Activated CD4-positive, alpha-beta T cell treated with anti-CD3 and anti-CD28 coated beads, Interleukin-2, amount 10 ng/mL, durations not matched to agents 24 days and 14 days (primary cell): ENCODE data around the gene RPS6KA2. TPM values are rescaled to one million over a fixed set of nuclear protein-coding genes. Genes with fewer than 3 reads are reported as not detected.

Source experiments
- DNase-seq: peaks from one replicate; pipeline ENCODE4 v3.0.0; 2022
- H3K27ac Mint-ChIP-seq: one replicate; pipeline ENCODE4 v1.8.0; 2022; ENCODE audit warnings: mild to moderate bottlenecking, mixed read lengths
- H3K27me3 Mint-ChIP-seq: one replicate; pipeline ENCODE4 v1.8.0; 2022; ENCODE audit warnings: mixed read lengths
- H3K36me3 Mint-ChIP-seq: one replicate; pipeline ENCODE4 v1.8.0; 2022; ENCODE audit warnings: low read depth, mild to moderate bottlenecking, mixed read lengths
- H3K4me1 Mint-ChIP-seq: one replicate; pipeline ENCODE4 v1.8.0; 2021; ENCODE audit warnings: mixed read lengths
- H3K4me3 Mint-ChIP-seq: one replicate; pipeline ENCODE4 v1.8.0; 2022; ENCODE audit warnings: mild to moderate bottlenecking, moderate library complexity, mixed read lengths
- H3K9me3 Mint-ChIP-seq: one replicate; pipeline ENCODE4 v1.8.0; 2021; ENCODE audit warnings: mixed read lengths
- intact Hi-C: fragments of 100-400 bp; cut with micrococcal nuclease; formaldehyde crosslinking; loops from one replicate; pipeline ENCODE4 v1.15.1; 2023
- total RNA-seq: library from RNA; stranded (reverse); gene quantifications from 2 replicates; pipeline ENCODE4 v1.2.3, GENCODE V29; 2022

Gene RPS6KA2
- total RNA-seq, 1 donor from 2014 or later: 2.8 TPM

DNA sequence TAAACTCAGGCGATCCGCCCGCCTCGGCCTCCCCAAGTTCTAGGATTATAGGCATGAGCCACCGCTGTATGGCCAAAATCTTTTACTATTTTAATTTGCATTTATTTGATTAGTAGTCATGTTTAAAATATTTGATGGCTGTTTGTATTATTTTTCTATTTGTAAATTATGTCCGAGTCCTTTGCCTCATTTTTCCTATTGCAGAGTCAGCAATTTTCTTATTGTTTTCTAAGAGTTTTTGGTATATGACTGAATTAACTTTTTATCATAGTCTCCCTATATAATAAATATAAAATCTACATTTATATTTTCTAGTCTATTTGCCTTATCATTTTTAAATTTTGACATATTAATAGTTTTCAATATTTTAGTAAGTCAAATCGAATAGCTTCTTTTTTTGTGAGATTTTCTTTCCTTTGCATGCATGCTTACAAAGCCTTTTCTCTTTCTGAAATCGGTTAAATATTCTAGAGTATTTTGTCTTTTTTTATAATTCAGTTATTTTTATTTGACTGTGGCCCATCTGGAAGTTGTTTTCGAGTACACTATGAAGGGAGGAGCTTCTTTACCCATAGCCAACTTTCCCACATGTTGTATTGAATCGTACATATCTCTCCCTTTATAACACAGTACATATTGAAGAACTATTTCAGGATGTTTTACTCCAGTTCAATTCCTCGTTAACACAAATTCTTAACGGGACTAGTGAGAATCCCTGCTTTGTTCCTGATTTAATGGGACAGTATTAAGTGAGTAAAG, 34.5 kb upstream of the RPS6KA2 start:
- Mint-ChIP-seq H3K9me3 (no peaks in the 10 kb centered on the region), H3K27me3 (peaks cover 7% of the 10 kb centered on the region), H3K27ac (no peak overlapping the region), H3K36me3 (no peaks in the 10 kb centered on the region), H3K4me3 (no peak overlapping the region), H3K4me1 (peaks cover 9% of the 10 kb centered on the region)
- DNase-seq: no peak
- intact Hi-C loops: no loop called here

DNA sequence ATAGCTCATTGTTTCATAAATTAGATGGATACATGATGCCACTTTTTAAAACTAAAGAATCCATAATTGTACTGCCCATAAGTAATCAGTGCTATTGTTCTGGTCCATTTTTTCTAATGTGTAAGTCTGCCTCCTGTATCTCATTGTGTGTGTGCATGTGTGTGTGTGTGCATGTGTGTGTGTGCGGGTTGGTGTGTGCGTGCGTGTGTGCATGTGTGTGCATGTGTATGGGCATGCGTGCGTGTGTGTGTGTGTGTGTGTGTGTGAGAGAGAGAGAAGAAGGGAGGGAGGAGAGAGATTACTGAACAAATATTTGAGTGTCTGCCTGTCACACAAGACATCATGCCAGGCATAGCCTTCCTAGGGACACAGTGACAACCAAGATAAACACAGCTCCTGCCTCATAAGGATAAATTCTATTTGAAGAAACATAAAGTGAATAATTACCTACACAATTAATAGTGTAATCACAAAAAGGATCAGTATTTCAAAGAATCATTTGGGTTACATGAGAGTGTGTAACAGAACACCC, 33.2 kb upstream of the RPS6KA2 start:
- no peak for DNase-seq
- Mint-ChIP-seq H3K36me3 (no peaks in the 10 kb centered on the region), H3K4me1 (peaks cover 9% of the 10 kb centered on the region), H3K9me3 (no peaks in the 10 kb centered on the region), H3K27me3 (peaks cover 8% of the 10 kb centered on the region), H3K27ac (no peak overlapping the region), H3K4me3 (no peak overlapping the region)
- intact Hi-C loops: no loop called here

DNA sequence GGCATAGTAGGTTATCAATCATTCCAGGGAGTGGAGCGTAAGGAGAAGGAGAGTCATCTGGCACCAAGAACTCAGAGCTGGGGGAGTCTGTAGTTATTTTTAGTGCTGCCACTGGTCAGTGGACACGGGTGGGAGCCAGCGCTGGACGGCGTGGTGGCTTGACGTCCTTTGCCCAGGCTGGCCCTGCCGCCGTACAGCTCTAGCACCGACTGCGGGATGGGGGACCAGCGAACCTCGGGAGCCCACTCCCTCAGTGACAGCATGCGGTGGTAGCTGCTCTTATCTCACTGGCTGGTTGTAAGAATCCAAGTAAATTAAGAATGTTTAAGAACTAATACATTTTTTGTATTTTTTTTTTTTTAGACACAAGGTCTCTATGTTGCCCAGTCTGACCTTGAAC, 32.5 kb upstream of the RPS6KA2 start:
- DNase-seq: no peak
- Mint-ChIP-seq H3K4me1 (peaks cover 9% of the 10 kb centered on the region), H3K27ac (no peak overlapping the region), H3K9me3 (no peaks in the 10 kb centered on the region), H3K27me3 (peaks cover 8% of the 10 kb centered on the region), H3K4me3 (no peak overlapping the region), H3K36me3 (no peaks in the 10 kb centered on the region)
- intact Hi-C loops: no loop called here

DNA sequence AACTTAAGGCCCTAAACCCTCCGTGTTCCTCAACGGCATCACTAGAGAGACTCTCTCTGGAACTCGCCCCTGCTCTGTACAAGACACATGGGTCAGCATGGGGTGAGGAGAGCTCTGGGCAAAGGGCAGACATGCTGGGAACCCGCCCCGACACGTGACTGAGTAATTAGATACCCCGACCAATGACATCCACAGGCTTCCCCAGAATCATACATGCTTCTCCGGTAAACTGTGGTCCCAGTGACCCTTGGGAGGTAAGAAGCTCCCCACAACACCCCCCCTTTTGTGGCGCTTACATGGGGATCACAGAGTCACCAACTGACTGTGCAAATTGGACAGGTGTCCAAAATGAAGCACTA, 31.7 kb upstream of the RPS6KA2 start:
- DNase-seq: no peak
- Mint-ChIP-seq H3K27ac (no peak overlapping the region), H3K36me3 (no peaks in the 10 kb centered on the region), H3K4me3 (no peak overlapping the region), H3K27me3 (peaks cover 8% of the 10 kb centered on the region), H3K9me3 (no peaks in the 10 kb centered on the region), H3K4me1 (peaks cover 9% of the 10 kb centered on the region)
- intact Hi-C loops: no loop called here

DNA sequence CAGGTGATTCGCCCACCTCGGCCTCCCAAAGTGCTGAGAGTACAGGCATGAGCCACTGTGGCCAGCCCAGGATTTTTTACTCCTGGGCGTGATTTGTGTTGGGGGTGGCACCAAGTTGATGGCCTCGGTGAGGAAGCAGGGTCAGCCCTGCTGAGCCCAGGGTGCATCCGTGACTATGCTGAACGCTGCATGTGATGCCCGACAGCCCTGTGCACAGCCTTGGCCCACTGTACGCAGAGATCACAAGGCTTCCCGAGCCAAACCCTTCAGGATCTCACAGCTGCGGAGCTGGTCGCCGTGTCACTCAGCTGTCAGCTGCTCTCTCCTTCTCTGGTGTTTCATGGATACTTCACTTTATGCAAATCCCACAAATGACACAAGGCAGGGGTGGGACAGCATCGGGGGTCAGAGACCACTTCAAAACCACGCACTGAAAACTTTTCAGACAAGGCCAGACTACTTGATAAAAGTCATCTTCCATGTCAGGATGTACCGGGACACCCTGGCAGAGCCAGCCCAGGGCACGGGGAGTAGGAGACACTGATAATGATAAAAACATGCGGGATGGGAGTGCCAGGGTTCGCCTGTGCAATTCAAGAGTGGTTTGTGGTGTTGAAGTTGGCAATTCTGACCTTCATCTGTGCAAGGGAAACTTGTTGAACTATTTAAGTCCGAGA, 31.2 kb upstream of the RPS6KA2 start:
- H3K4me1 Mint-ChIP-seq: peaks cover 9% of the 10 kb centered on the region
- H3K27ac Mint-ChIP-seq: no peak overlapping the region
- H3K27me3 Mint-ChIP-seq: peaks cover 8% of the 10 kb centered on the region
- DNase-seq: no peak
- intact Hi-C loops: no loop called here
- H3K9me3 Mint-ChIP-seq: no peaks in the 10 kb centered on the region
- no peaks in the 10 kb centered on the region for H3K36me3 Mint-ChIP-seq
- H3K4me3 Mint-ChIP-seq: no peak overlapping the region

DNA sequence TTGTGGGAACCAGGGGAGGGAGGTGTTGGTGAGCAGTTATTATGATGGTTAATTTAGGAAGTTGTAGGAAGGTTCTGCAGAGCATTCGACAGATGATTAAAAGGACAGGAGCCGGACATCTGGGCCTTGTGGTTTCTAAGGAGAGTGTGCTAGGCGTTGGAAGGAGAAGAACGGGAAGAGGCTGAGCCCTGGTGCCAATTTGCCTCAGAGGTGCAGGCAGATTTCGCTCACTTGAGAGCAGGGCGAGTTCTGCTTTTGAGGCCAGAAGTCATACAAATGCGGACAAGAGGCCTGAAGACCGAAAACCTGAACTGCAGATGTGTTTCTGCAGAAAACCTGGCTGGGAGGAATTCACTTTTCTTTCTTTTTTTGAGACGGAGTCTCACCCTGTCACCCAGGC, 30.5 kb upstream of the RPS6KA2 start:
- no peaks in the 10 kb centered on the region for H3K36me3 Mint-ChIP-seq

DNA sequence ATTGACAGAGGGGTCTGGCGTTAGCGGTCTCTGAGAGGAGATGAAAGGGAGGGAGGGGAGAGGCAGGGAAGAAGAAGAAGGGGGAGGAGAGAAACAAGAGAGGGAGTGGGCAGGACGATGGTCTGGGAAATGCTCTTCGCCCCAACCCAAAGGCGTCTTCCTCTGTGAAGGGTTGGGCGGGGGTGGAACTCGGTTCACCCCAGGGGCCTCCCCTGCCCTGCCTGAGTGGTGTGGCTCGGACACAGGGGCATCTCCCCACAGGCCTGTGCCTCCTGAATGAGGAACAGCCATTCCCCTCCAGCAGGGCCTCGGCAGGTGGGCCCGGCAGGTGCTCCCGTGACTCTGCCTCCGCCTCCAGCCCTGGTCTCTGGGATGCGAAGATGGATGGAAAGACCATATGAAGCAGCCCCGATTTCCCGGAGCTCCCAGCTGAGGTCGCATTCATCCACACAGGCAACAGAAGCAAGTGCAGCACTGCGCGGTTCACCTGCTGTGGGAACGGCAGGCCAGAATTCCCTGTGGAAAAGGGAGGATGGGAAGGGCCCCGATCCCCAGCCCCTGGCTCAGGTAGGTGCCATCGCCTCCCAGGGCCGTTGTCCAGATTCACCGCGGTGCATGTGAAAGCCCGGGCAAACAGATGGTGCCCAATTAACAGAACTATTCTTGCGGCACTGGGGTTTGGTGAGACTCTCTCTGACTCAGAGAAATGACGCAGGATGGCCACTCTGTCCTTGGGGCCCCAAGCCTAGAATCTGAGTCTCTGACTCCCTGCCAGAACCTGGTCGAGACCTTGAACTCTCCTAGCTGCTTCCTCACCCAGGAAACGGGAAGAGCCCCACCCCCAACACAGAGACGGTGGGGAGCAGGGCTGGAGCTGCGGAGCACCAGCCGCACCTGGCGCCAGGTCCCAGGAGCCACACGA, 29.4 kb upstream of the RPS6KA2 start:
- Mint-ChIP-seq H3K27me3 (peaks cover 10% of the 10 kb centered on the region), H3K9me3 (no peaks in the 10 kb centered on the region), H3K36me3 (no peaks in the 10 kb centered on the region), H3K4me1 (peaks cover 7% of the 10 kb centered on the region), H3K27ac (no peak overlapping the region), H3K4me3 (peak overlapping the region; percentile 43)
- intact Hi-C loops: no loop called here
- no peak for DNase-seq

More for the DNA sequence above, 30.5 kb upstream of the RPS6KA2 start:
- Mint-ChIP-seq H3K27ac (no peak overlapping the region), H3K27me3 (peaks cover 8% of the 10 kb centered on the region), H3K4me1 (peaks cover 7% of the 10 kb centered on the region), H3K4me3 (peak overlapping the region; percentile 43), H3K9me3 (no peaks in the 10 kb centered on the region)
- no peak for DNase-seq
- intact Hi-C loops: no loop called here

DNA sequence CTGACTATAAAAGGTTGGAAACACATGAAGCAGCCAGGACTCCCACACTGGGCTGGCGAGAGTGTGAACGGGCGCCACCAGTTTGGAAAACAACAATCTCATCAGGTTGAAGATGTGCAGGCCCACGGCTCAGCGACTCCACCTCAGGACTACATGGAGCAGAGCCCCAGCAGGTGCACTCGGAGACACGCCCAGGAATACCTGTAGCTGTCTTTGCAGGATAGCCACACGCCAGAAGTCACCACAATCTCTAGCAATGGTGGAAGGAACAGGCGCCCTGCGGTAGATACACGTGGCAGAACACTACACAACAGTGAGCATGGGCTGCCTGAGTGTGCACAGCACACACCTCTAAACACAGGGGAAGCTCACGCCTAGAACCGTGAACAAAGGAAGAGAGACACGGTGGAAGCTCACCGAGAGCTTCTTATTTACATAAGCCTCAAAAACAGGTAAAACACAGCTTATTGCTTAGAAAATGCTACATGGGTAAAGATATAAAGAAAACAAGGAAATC, 28.7 kb upstream of the RPS6KA2 start:
- DNase-seq: no peak
- no peak overlapping the region for H3K4me3 Mint-ChIP-seq
- H3K27ac Mint-ChIP-seq: no peak overlapping the region
- no peaks in the 10 kb centered on the region for H3K36me3 Mint-ChIP-seq
- peaks cover 7% of the 10 kb centered on the region for H3K4me1 Mint-ChIP-seq
- H3K27me3 Mint-ChIP-seq: peaks cover 10% of the 10 kb centered on the region
- intact Hi-C loops: no loop called here
- H3K9me3 Mint-ChIP-seq: no peaks in the 10 kb centered on the region

DNA sequence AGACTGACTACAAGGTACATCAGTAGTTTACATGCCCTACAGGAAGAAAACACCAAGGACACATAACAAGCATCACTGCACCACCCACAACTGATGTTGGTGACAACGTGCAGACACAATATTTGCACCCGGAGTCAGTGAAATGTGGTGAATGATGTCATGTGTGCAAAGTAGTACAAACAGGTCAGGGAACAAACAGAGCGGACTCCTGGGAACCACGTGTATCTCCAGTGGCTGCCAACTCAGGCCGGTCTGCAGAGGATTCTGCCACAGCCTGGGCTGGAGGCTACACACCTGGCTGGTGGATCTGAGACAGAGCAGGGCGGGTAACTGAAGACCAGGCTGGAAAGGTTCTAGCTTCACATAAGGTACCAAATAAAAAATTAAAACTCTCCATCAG, 28.2 kb upstream of the RPS6KA2 start:
- Mint-ChIP-seq H3K36me3 (no peaks in the 10 kb centered on the region), H3K27me3 (peaks cover 10% of the 10 kb centered on the region)

DNA sequence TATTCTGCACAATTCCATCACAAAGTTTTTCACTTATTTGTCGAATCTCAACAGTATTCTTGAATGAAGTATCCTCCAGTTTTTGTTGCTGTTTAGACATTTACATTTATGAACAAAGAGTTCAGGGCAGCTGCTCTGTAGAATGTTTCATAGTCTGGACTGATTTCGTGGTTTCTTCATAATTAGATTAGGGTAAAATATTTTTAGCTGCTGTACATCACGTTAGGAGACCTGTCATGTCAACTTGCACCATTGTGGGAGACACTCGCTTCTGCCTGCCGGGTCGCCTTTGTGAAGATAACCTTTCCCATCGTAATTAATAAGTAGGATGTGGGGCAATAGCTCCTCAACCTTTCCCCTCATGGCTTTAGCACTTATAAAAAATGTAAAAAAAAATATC, 27.5 kb upstream of the RPS6KA2 start:
- DNase-seq: no peak
- Mint-ChIP-seq H3K4me3 (no peak overlapping the region), H3K4me1 (peaks cover 7% of the 10 kb centered on the region), H3K27me3 (peaks cover 9% of the 10 kb centered on the region), H3K36me3 (no peaks in the 10 kb centered on the region), H3K9me3 (no peaks in the 10 kb centered on the region), H3K27ac (no peak overlapping the region)
- intact Hi-C loops: no loop called here

More for the DNA sequence above, 28.2 kb upstream of the RPS6KA2 start:
- H3K27ac Mint-ChIP-seq: no peak overlapping the region
- no peak for DNase-seq
- no peak overlapping the region for H3K4me3 Mint-ChIP-seq
- intact Hi-C loops: no loop called here
- no peaks in the 10 kb centered on the region for H3K9me3 Mint-ChIP-seq
- peaks cover 7% of the 10 kb centered on the region for H3K4me1 Mint-ChIP-seq

DNA sequence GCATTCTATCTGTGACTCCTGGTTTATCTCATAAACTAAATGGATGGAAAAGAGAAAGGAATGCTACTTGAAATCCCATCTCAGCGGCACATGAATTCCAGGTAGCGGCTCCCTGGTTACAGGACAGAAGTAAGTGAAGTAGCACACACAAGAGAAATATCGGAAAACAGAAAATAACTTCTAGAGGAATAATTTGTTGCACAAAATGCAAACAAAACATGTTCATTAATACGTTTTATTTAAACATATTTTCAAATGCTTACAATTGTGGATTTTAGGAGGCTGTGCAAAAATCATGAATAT, 26.5 kb upstream of the RPS6KA2 start:
- intact Hi-C loops: no loop called here
- Mint-ChIP-seq H3K27ac (no peak overlapping the region), H3K4me3 (no peak overlapping the region), H3K9me3 (no peaks in the 10 kb centered on the region), H3K27me3 (peaks cover 9% of the 10 kb centered on the region), H3K4me1 (peaks cover 7% of the 10 kb centered on the region), H3K36me3 (no peaks in the 10 kb centered on the region)
- no peak for DNase-seq

DNA sequence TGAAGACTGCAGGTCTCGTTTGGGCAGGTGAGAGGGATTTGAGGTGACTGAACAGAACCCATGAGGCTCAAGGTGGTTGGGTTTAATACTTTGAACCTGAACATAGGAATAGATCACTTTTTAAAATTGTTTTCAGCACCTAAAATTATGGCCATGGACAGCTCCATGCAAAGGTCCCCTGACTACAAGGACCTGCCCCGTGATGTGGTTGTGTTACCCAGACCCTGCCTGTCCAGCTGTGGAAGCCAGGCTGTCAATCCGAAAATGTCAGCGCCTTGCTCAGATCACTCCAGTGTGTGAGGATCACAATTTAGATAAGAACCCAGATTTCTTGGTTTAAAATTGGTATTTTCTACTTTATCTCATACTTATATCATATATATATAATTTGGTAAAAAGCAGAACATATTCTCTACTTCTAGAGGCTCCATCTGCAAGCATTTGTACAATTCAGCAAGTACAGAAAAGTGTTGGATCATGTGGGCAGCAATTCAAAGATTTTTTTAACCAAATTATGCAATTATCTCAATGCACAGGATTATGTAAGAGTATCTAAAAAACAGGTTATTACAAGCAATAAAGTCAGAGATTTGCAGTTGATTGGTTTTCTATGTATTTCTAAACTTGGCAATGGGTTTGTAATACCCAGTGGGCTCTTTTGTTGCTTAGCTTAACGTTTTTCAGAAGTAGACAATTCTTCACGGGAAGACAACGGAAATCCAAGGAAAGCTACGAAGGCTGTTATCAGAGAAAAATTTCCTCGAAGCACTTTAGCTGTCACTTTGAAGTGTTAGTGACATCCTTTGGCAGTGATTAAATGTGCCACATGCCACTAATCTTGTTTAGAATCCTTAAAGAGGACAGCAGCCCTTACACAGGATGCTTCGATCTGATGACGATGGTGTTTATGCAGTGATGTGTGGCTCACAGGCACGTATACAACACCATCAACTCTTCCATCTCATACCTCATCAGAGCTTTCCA, 24.1 kb upstream of the RPS6KA2 start:
- peaks cover 3% of the 10 kb centered on the region for H3K27me3 Mint-ChIP-seq
- no peaks in the 10 kb centered on the region for H3K9me3 Mint-ChIP-seq
- H3K4me3 Mint-ChIP-seq: no peak overlapping the region
- H3K27ac Mint-ChIP-seq: no peak overlapping the region
- intact Hi-C loops: no loop called here
- DNase-seq: no peak
- H3K36me3 Mint-ChIP-seq: no peaks in the 10 kb centered on the region
- no peaks in the 10 kb centered on the region for H3K4me1 Mint-ChIP-seq

DNA sequence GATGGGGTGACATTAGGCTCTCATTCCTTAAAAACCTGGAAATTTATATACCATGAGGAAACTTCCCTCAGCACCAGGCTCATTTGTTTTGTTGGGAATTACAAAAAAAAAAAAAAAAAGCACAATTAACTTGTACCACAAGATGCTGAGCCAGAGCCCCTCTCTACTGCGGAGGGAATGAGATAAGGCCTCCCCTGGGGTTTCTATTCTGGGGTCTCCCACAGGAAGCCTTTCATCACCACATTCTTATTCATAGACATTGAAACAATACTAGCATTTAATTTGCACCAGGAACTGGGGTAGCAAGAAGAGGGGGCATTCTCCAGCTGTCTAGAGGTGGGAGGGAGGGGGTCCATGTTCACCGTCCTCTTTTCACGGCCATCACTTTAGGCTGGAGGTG, 23.0 kb upstream of the RPS6KA2 start:
- H3K4me3 Mint-ChIP-seq: no peak overlapping the region
- no peak overlapping the region for H3K27ac Mint-ChIP-seq
- intact Hi-C loops: no loop called here
- H3K36me3 Mint-ChIP-seq: no peaks in the 10 kb centered on the region
- H3K9me3 Mint-ChIP-seq: no peaks in the 10 kb centered on the region
- no peak for DNase-seq
- no peaks in the 10 kb centered on the region for H3K4me1 Mint-ChIP-seq
- peaks cover 4% of the 10 kb centered on the region for H3K27me3 Mint-ChIP-seq
